ENCODE data around the gene OR2M4.
A peak's percentile ranks its signal among the peaks of the same experiment; 100 is the strongest.
"Not testable (repeated sequence)": the region's sequence is repeated elsewhere in the genome, so short reads cannot be mapped to it uniquely, and the experiment has no call there.

OR2M4 gene

GRCh38 chr1:248215880-248216279 is 15.3 kb upstream of the OR2M4 start:
- DNase-seq (ENCODE audit: low read depth), result no peak
- H3K4me3 ChIP-seq (ENCODE audit: low read depth, low read length), result no peak overlapping the region
- TF ChIP-seq, protein P1, sequence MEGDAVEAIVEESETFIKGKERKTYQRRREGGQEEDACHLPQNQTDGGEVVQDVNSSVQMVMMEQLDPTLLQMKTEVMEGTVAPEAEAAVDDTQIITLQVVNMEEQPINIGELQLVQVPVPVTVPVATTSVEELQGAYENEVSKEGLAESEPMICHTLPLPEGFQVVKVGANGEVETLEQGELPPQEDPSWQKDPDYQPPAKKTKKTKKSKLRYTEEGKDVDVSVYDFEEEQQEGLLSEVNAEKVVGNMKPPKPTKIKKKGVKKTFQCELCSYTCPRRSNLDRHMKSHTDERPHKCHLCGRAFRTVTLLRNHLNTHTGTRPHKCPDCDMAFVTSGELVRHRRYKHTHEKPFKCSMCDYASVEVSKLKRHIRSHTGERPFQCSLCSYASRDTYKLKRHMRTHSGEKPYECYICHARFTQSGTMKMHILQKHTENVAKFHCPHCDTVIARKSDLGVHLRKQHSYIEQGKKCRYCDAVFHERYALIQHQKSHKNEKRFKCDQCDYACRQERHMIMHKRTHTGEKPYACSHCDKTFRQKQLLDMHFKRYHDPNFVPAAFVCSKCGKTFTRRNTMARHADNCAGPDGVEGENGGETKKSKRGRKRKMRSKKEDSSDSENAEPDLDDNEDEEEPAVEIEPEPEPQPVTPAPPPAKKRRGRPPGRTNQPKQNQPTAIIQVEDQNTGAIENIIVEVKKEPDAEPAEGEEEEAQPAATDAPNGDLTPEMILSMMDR (IDR thresholded peaks at IDR 0.05; ENCODE audit: low read depth, low read length), result no peak
- no peak for TF ChIP-seq POLR2A (IDR thresholded peaks at IDR 0.05; ENCODE audit: extremely low read depth, insufficient read length)

DNA sequence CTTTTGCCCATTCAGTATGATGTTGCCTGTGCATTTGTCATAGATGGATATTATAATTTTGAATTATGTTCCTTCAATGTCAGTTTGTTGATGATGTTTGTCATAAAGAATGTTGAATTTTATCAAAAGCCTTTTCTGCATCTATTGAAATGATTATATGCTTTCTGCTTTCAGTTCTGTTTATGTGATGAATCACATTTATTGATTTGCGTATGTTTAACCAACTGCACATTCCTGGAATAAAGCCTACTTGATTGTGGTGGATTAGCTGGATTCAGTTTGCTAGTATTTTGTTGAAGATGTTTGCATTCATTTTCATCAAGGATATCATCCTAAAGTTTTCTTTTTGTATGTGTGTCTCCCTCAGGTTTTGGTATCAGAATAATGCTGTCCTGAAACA is 5.7 kb upstream of the OR2M4 start:
- DNase-seq (ENCODE audit: low read depth), result no peak
- no peak for TF ChIP-seq MAX (IDR thresholded peaks at IDR 0.05; ENCODE audit: low read depth, low read length)
- no peak for TF ChIP-seq POLR2A (IDR thresholded peaks at IDR 0.05; ENCODE audit: extremely low read depth, insufficient read length)
- TF ChIP-seq MYC (IDR thresholded peaks at IDR 0.05; ENCODE audit: low read depth, low read length), result no peak
- TF ChIP-seq, protein P1 (IDR thresholded peaks at IDR 0.05; ENCODE audit: low read depth, low read length), result no peak

DNA sequence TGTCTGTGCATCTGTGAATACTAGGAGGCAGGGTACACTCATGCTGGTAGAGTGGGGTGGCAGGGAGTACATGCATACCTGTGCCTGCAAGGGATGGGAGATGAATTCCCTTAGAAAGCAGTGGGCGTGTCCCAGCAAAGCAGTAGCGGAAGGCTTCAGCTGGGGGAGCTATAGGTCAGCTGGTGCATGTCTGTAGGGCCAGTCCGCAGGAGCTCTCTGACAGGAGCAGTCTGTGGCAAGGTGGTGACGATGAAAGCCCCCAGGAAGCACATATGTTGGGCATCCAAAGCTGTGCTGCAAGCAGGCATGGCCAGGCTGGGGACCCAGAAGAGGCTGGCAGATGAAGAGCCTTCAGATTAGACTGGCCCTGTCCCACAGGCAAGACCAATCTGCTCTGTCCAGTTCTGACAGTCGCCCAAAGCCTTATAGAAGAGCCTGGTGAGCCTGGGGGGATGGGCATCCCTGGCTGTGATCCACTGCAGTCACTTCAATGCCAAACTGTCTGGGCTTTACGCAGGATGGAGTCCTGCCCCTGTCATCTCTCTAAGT is 1.8 kb upstream of the OR2M4 start:
- H3K4me3 ChIP-seq (ENCODE audit: low read depth, low read length), result no peak overlapping the region
- no peak for TF ChIP-seq MYC (IDR thresholded peaks at IDR 0.05; ENCODE audit: low read depth, low read length)
- no peak for DNase-seq (ENCODE audit: low read depth)

More for the DNA sequence above, 5.7 kb upstream of the OR2M4 start:
- no peak overlapping the region for H3K4me3 ChIP-seq (ENCODE audit: low read depth, low read length)

DNA sequence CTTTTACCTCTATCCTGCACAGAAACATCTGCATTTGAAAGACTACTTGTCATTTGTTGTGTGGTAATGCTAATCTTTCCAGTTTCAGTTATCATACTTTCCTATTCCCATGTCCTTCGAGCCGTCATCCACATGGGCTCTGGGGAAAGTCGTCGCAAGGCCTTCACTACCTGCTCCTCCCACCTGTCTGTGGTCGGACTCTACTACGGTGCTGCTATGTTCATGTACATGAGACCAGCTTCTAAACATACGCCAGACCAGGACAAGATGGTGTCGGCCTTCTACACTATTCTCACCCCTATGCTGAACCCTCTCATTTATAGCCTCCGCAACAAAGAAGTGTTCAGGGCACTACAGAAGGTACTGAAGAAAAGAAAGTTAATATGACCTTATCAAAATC is 8.3 kb downstream of the OR2M4 start:
- no peak overlapping the region for H3K4me3 ChIP-seq (ENCODE audit: low read depth, low read length)
- TF ChIP-seq POLR2A (IDR thresholded peaks at IDR 0.05; ENCODE audit: extremely low read depth, insufficient read length) (no peak), MYC (IDR thresholded peaks at IDR 0.05; ENCODE audit: low read depth, low read length) (no peak), MAX (IDR thresholded peaks at IDR 0.05; ENCODE audit: low read depth, low read length) (no peak)
- TF ChIP-seq, protein P1 (IDR thresholded peaks at IDR 0.05; ENCODE audit: low read depth, low read length), result no peak

DNA sequence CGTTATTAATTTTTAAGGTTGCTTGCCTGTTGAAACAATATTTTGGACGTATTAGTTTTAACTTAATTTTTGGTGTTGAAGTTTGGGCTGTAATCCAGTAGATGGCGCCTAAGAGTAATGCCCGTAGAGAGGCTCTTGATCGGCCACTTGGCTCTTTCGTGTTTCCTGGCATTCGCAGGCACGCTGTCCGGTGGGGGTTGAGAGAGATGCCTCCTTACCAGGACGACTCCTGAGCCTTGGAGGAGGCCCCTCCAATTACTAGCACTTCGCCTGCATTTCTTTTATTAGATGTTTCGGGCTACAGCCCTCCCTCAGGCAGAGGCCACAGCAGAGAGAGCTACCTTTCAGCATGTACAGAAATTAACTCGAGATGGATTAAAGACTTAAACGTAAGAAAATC is 12.0 kb downstream of the OR2M4 start:
- no peak overlapping the region for H3K4me3 ChIP-seq (ENCODE audit: low read depth, low read length)

More for the DNA sequence above, 8.3 kb downstream of the OR2M4 start:
- no peak for DNase-seq (ENCODE audit: low read depth)

DNA sequence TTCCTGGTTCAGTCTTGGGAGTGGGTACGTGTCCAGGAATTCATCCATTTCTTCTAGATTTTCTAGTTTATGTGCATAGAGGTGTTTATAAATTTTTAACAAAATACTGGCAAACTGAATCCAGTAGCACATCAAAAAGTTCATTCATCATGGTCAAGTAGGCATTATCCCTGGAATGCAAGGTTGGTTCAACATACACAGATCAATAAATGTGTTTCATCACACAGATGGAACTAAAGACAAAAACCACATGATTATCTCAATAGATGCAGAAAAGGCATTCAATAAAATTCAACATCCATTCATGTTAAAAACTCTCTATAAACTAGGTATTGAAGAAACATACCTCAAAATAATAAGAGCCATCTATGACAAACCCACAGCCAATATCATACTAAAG is 28.1 kb downstream of the OR2M4 start:
- DNase-seq (ENCODE audit: low read depth), result not testable (repeated sequence)

More for the DNA sequence above, 12.0 kb downstream of the OR2M4 start:
- DNase-seq (ENCODE audit: low read depth), result peak; percentile 63
- TF ChIP-seq MAX (IDR thresholded peaks at IDR 0.05; ENCODE audit: low read depth, low read length), result no peak
- TF ChIP-seq, protein P1 (IDR thresholded peaks at IDR 0.05; ENCODE audit: low read depth, low read length), result peak; percentile 77

GRCh38 chr1:248268178-248268577 is 37.0 kb downstream of the OR2M4 start:
- H3K4me3 ChIP-seq (ENCODE audit: low read depth, low read length), result no peak overlapping the region
- DNase-seq (ENCODE audit: low read depth), result no peak
- TF ChIP-seq MYC (IDR thresholded peaks at IDR 0.05; ENCODE audit: low read depth, low read length), result no peak
- TF ChIP-seq POLR2A (IDR thresholded peaks at IDR 0.05; ENCODE audit: extremely low read depth, insufficient read length), result no peak
- TF ChIP-seq, protein P1 (IDR thresholded peaks at IDR 0.05; ENCODE audit: low read depth, low read length), result no peak
- TF ChIP-seq MAX (IDR thresholded peaks at IDR 0.05; ENCODE audit: low read depth, low read length), result no peak

More for the DNA sequence above, 28.1 kb downstream of the OR2M4 start:
- H3K4me3 ChIP-seq (ENCODE audit: low read depth, low read length), result not testable (repeated sequence)

GRCh38 chr1:248273225-248273624 is 42.0 kb downstream of the OR2M4 start:
- H3K4me3 ChIP-seq (ENCODE audit: low read depth, low read length), result not testable (repeated sequence)

More at GRCh38 chr1:248273225-248273624, 42.0 kb downstream of the OR2M4 start:
- DNase-seq (ENCODE audit: low read depth), result not testable (repeated sequence)
